ENCODE results near the gene NPIPB2.

Gene NPIPB2

GRCh38 chr16:11901091-11901490 lies 40.8 kb downstream of the NPIPB2 start:
- DNase-seq (ENCODE audit: low spot score), result no peak

- DNase-seq (ENCODE audit: low spot score), result no peak
Measured at GRCh38 chr16:11896486-11897176, 45.2 kb downstream of the NPIPB2 start.

- no peak for DNase-seq (ENCODE audit: low spot score)
Measured at GRCh38 chr16:11893571-11893970, 48.3 kb downstream of the NPIPB2 start.

GRCh38 chr16:11892761-11893160 lies 49.1 kb downstream of the NPIPB2 start:
- DNase-seq (ENCODE audit: low spot score), result no peak

- no peak for DNase-seq (ENCODE audit: low spot score)
Measured at GRCh38 chr16:11890231-11890965, 51.4 kb downstream of the NPIPB2 start.

GRCh38 chr16:11886881-11887280 lies 55.0 kb downstream of the NPIPB2 start:
- DNase-seq (ENCODE audit: low spot score), result no peak

GRCh38 chr16:11884035-11884434 lies 57.8 kb downstream of the NPIPB2 start:
- DNase-seq (ENCODE audit: low spot score), result no peak

- DNase-seq (ENCODE audit: low spot score), result no peak
Measured at GRCh38 chr16:11880007-11880406, 61.8 kb downstream of the NPIPB2 start.

GRCh38 chr16:11877374-11877773 lies 64.5 kb downstream of the NPIPB2 start:
- DNase-seq (ENCODE audit: low spot score), result no peak

Measured in ecto neural progenitor cell (in vitro differentiated cells).